ENCODE results near the gene SPATA31D3. TPM values are rescaled to one million over a fixed set of nuclear protein-coding genes. Genes with fewer than 3 reads are reported as not detected.
"Not testable (repeated sequence)": the region's sequence is repeated elsewhere in the genome, so short reads cannot be mapped to it uniquely, and the experiment has no call there.

SPATA31D3 gene
- total RNA-seq (not detected), polyA plus RNA-seq (not detected), total RNA-seq (0 reads per million in 6 experiments)

DNA sequence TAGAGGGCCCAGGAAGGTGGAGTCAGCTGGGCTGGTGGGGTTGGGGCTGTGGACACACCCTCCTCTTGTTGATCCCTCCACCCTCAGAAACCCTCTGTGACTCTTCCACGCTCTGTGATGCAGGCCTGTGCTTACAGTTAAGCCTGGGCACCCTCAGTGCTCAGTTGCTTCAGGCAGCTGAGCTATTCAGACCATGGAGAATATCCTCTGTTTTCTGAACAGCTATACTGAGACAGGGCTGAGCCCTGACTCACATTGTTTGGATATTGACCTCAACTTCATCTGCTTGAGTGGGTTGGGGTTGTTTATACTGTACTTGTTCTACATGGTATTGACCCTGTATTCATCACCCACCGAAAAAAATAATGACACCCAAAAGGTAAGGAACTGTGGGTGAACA, at the start of gene SPATA31D3:
TSS of gene SPATA31D3 (plus strand) at position 108 of the 400 bp plus-strand sequence. CDS start at position 194, 86 bp downstream.
- H3K4me1 Mint-ChIP-seq, POLR2A ChIA-PET, H3K27ac Mint-ChIP-seq, H3K9me3 Mint-ChIP-seq, H3K4me3 Mint-ChIP-seq, H3K36me3 Mint-ChIP-seq, DNase-seq, H3K27me3 Mint-ChIP-seq: not testable (repeated sequence)
- ATAC-seq, result peak in 1 of 2 donors; percentile 18

GRCh38 chr9:81893929-81894328, 49.4 kb upstream of the SPATA31D3 start:
- Mint-ChIP-seq H3K36me3 (no peaks in the 10 kb centered on the region), H3K27ac (no peak overlapping the region), H3K4me1 (no peaks in the 10 kb centered on the region), H3K4me3 (no peak overlapping the region), H3K27me3 (peaks cover 0 to 3% (median 0%) of the 10 kb centered on the region in 5 donors), H3K9me3 (peaks cover 0 to 7% (median 0%) of the 10 kb centered on the region in 9 donors)
- POLR2A ChIA-PET, result interaction anchor here (0.7 kb wide), 1 partner anchor 50 kb away, joined by 3 read pairs; no protein-coding TSS in a partner anchor
- no peak for DNase-seq
- ATAC-seq, result no peak

- Mint-ChIP-seq H3K9me3 (peaks cover 0 to 7% (median 0%) of the 10 kb centered on the region in 9 donors), H3K27ac (no peak overlapping the region)
- POLR2A ChIA-PET, result no interaction called here
Measured at GRCh38 chr9:81894891-81895290, 48.4 kb upstream of the SPATA31D3 start.

GRCh38 chr9:81896070-81896469, 47.2 kb upstream of the SPATA31D3 start:
- no peaks in the 10 kb centered on the region for H3K4me1 Mint-ChIP-seq
- peaks cover 0 to 7% (median 0%) of the 10 kb centered on the region in 9 donors for H3K9me3 Mint-ChIP-seq
- POLR2A ChIA-PET, result no interaction called here
- H3K27me3 Mint-ChIP-seq, result peaks cover 0 to 3% (median 0%) of the 10 kb centered on the region in 5 donors
- no peaks in the 10 kb centered on the region for H3K36me3 Mint-ChIP-seq
- H3K4me3 Mint-ChIP-seq, result no peak overlapping the region
- no peak overlapping the region for H3K27ac Mint-ChIP-seq
- DNase-seq (no peak), ATAC-seq (no peak)

More at GRCh38 chr9:81894891-81895290, 48.4 kb upstream of the SPATA31D3 start:
- no peak overlapping the region for H3K4me3 Mint-ChIP-seq
- ATAC-seq, result no peak
- no peaks in the 10 kb centered on the region for H3K4me1 Mint-ChIP-seq
- H3K27me3 Mint-ChIP-seq, result peaks cover 0 to 3% (median 0%) of the 10 kb centered on the region in 5 donors
- DNase-seq, result no peak
- no peaks in the 10 kb centered on the region for H3K36me3 Mint-ChIP-seq

GRCh38 chr9:81898851-81899250, 44.4 kb upstream of the SPATA31D3 start:
- DNase-seq, result no peak
- ATAC-seq, result no peak
- no peak overlapping the region for H3K27ac Mint-ChIP-seq
- H3K27me3 Mint-ChIP-seq, result peaks cover 0 to 3% (median 0%) of the 10 kb centered on the region in 5 donors
- no peaks in the 10 kb centered on the region for H3K36me3 Mint-ChIP-seq
- H3K4me1 Mint-ChIP-seq, result no peaks in the 10 kb centered on the region
- peaks cover 0 to 4% (median 0%) of the 10 kb centered on the region in 9 donors for H3K9me3 Mint-ChIP-seq
- POLR2A ChIA-PET, result interaction anchor here (0.6 kb wide), 1 partner anchor 145 kb away, joined by 4 read pairs; no protein-coding TSS in a partner anchor
- H3K4me3 Mint-ChIP-seq, result no peak overlapping the region

DNA sequence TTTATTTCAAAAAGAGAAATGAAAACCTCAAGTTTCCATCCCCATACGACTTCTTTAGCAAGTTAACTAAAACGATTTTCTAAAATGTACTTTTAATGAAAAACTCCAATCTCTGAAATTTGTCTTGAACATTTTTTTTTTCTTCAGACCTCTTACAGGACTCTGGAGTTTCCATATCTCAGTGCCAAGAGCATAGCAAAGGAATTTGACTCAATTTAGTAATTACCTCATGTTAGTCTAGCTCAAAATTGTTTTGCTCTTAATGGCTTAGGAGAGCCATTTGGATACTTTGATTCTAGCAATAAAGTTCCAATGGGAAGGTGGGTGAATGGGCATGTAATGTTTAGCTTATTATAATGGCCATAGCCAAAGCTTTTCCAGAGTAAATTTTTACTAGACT, 41.1 kb upstream of the SPATA31D3 start:
- H3K36me3 Mint-ChIP-seq, result no peaks in the 10 kb centered on the region
- no peaks in the 10 kb centered on the region for H3K9me3 Mint-ChIP-seq
- POLR2A ChIA-PET, result no interaction called here
- H3K27ac Mint-ChIP-seq, result no peak overlapping the region
- ATAC-seq, result no peak
- H3K4me1 Mint-ChIP-seq, result no peaks in the 10 kb centered on the region
- DNase-seq, result no peak
- H3K4me3 Mint-ChIP-seq, result no peak overlapping the region
- H3K27me3 Mint-ChIP-seq, result no peaks in the 10 kb centered on the region

GRCh38 chr9:81902626-81903025, 40.7 kb upstream of the SPATA31D3 start:
- Mint-ChIP-seq H3K36me3 (no peaks in the 10 kb centered on the region), H3K4me3 (no peak overlapping the region), H3K27me3 (no peaks in the 10 kb centered on the region), H3K9me3 (no peaks in the 10 kb centered on the region), H3K4me1 (no peaks in the 10 kb centered on the region), H3K27ac (no peak overlapping the region)
- ATAC-seq (no peak), DNase-seq (no peak)
- POLR2A ChIA-PET, result no interaction called here

GRCh38 chr9:81906671-81907070, 36.6 kb upstream of the SPATA31D3 start:
- POLR2A ChIA-PET, result no interaction called here
- Mint-ChIP-seq H3K27me3 (no peaks in the 10 kb centered on the region), H3K4me1 (no peaks in the 10 kb centered on the region), H3K4me3 (no peak overlapping the region), H3K9me3 (no peaks in the 10 kb centered on the region), H3K27ac (no peak overlapping the region), H3K36me3 (no peaks in the 10 kb centered on the region)
- ATAC-seq, result no peak
- no peak for DNase-seq

DNA sequence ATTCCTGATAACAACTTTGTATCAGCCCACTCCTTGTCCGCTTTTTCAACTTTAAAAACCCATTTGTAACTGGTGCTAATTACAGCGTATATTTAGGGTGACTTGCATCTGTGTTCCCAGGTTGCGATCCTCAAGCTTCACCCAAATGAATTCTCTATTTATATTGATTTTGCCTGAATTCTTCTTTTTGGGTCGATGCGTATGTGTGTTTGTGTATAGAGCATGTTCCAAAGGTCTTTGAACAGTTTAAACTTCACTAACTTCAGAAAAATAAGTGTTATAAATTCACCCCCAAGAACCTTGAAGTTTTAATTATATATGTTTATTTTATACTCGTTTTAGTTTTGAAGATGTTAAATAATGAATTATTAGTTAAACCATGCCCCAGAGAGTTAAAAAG, 31.2 kb upstream of the SPATA31D3 start:
- H3K36me3 Mint-ChIP-seq, result no peaks in the 10 kb centered on the region
- no peak overlapping the region for H3K4me3 Mint-ChIP-seq
- ATAC-seq (no peak), DNase-seq (no peak)
- POLR2A ChIA-PET, result no interaction called here
- H3K4me1 Mint-ChIP-seq, result peaks cover 0 to 2% (median 0%) of the 10 kb centered on the region in 4 donors
- no peak overlapping the region for H3K27ac Mint-ChIP-seq
- H3K27me3 Mint-ChIP-seq, result peaks cover 4 to 21% (median 9%) of the 10 kb centered on the region in 5 donors
- peaks cover 0 to 21% (median 0%) of the 10 kb centered on the region in 9 donors for H3K9me3 Mint-ChIP-seq

- ATAC-seq (no peak), DNase-seq (no peak)
- H3K9me3 Mint-ChIP-seq, result peaks cover 0 to 21% (median 0%) of the 10 kb centered on the region in 9 donors
- H3K4me3 Mint-ChIP-seq, result no peak overlapping the region
- H3K36me3 Mint-ChIP-seq, result no peaks in the 10 kb centered on the region
- H3K4me1 Mint-ChIP-seq, result peaks cover 0 to 2% (median 0%) of the 10 kb centered on the region in 4 donors
- H3K27ac Mint-ChIP-seq, result no peak overlapping the region
- H3K27me3 Mint-ChIP-seq, result peaks cover 4 to 21% (median 9%) of the 10 kb centered on the region in 5 donors
- POLR2A ChIA-PET, result no interaction called here
Measured at GRCh38 chr9:81915801-81916505, 27.3 kb upstream of the SPATA31D3 start.

GRCh38 chr9:81918507-81918906, 24.8 kb upstream of the SPATA31D3 start:
- DNase-seq, H3K4me1 Mint-ChIP-seq, H3K36me3 Mint-ChIP-seq, ATAC-seq, H3K4me3 Mint-ChIP-seq, H3K27ac Mint-ChIP-seq, POLR2A ChIA-PET: not testable (repeated sequence)
- H3K9me3 Mint-ChIP-seq, result peaks cover 0 to 21% (median 0%) of the 10 kb centered on the region in 9 donors
- H3K27me3 Mint-ChIP-seq, result peaks cover 4 to 21% (median 9%) of the 10 kb centered on the region in 5 donors

- H3K36me3 Mint-ChIP-seq, ATAC-seq, POLR2A ChIA-PET, H3K27ac Mint-ChIP-seq, H3K4me1 Mint-ChIP-seq, H3K27me3 Mint-ChIP-seq, H3K4me3 Mint-ChIP-seq, DNase-seq, H3K9me3 Mint-ChIP-seq: not testable (repeated sequence)
Measured at GRCh38 chr9:81928305-81928704, 15.0 kb upstream of the SPATA31D3 start, which contains the start of gene SPATA31D4. Gene SPATA31D4, plus strand, starts transcription at chr9:81928428. Its CDS starts 86 bp downstream, at chr9:81928514.

DNA sequence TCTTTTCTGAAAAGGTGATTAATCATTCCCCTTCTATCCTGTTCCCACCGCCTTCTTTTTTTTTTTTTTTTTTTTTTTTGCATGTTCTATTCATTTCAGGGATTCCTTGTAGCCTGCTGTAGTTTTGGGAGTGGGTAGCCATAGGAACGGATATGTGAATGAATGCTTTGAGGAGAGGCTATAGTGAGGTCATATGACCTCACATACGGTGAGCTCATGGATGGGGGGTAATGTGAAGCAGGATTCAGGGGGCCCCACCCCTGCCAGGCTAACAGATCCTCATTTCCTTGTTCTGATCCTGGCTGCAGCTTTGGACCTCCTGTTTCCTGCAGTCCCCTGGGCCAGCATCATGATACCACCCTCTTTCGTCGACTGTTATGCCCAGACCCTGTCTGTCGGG, 13.2 kb upstream of the SPATA31D3 start:
- H3K9me3 Mint-ChIP-seq, H3K27ac Mint-ChIP-seq, H3K4me1 Mint-ChIP-seq, ATAC-seq, H3K4me3 Mint-ChIP-seq, H3K27me3 Mint-ChIP-seq, H3K36me3 Mint-ChIP-seq, DNase-seq, POLR2A ChIA-PET: not testable (repeated sequence)

Data from naive thymus-derived CD8-positive, alpha-beta T cell (primary cell).